Glutamatergic neuron (in vitro differentiated cells): ENCODE data around the gene DNMBP. TPM values are rescaled to one million over a fixed set of nuclear protein-coding genes. Genes with fewer than 3 reads are reported as not detected.
A peak's percentile ranks its signal among the peaks of the same experiment; 100 is the strongest.

Experiments
- DNase-seq: peaks from one replicate; pipeline ENCODE4 v3.0.0; 2022
- H3K27ac Mint-ChIP-seq: one replicate; pipeline ENCODE4 v1.8.0; 2020; ENCODE audit warnings: mild to moderate bottlenecking, mixed read lengths, inconsistent platforms; ENCODE audit not compliant: unreplicated experiment
- H3K27me3 Mint-ChIP-seq: one replicate; pipeline ENCODE4 v1.8.0; 2020; ENCODE audit warnings: mild to moderate bottlenecking, moderate library complexity, mixed read lengths, inconsistent platforms; ENCODE audit not compliant: unreplicated experiment
- H3K36me3 Mint-ChIP-seq: one replicate; pipeline ENCODE4 v1.8.0; 2020; ENCODE audit warnings: mild to moderate bottlenecking, mixed read lengths, inconsistent platforms; ENCODE audit not compliant: unreplicated experiment
- H3K4me1 Mint-ChIP-seq: one replicate; pipeline ENCODE4 v1.8.0; 2020; ENCODE audit warnings: mild to moderate bottlenecking, low read depth, mixed read lengths, inconsistent platforms; ENCODE audit not compliant: unreplicated experiment
- H3K4me3 Mint-ChIP-seq: one replicate; pipeline ENCODE4 v1.8.0; 2020; ENCODE audit warnings: mild to moderate bottlenecking, mixed read lengths, inconsistent platforms; ENCODE audit not compliant: unreplicated experiment
- H3K9me3 Mint-ChIP-seq: one replicate; pipeline ENCODE4 v1.8.0; 2020; ENCODE audit warnings: mild to moderate bottlenecking, moderate library complexity, mixed read lengths, inconsistent platforms; ENCODE audit not compliant: unreplicated experiment
- total RNA-seq: library from RNA; stranded (reverse); fragmentation: NEBNext Ultra II Directional; extraction: Animal tissue kit (Norgen Biotek cat#: 25700); gene quantifications from one replicate; pipeline ENCODE4 v1.2.1, GENCODE V29; 2021; ENCODE audit not compliant: unreplicated experiment
- TF ChIP-seq, protein P1 (sequence below): fragments of 200-600 bp; sonication (generic); IDR thresholded peaks from one replicate; pipeline ENCODE4 v1.5.0; 2021; ENCODE audit not compliant: partially characterized antibody, unreplicated experiment

DNMBP gene
- total RNA-seq, 1 donor from 2014 or later, result 9.5 TPM

DNA sequence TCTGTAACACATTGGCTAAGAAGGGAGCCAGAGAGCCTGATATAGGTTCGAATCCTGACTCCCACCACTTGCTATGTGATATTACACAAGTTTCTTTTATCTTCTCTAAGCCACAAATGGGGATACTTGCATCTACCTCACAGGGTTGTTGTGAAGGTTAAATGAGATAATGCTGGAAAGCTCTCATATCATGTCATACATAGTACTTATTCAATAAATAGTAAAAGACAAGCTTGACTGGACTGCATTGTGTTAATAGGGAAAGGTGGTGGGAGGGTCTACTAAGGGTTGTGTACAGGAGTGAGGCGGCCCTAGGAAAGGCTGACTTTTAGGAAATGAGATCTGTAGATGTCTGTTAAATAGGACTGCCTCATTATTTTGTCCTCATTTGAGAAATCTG, 35.8 kb upstream of the DNMBP start:
- H3K36me3 Mint-ChIP-seq, result no peaks in the 10 kb centered on the region
- no peak overlapping the region for H3K27ac Mint-ChIP-seq
- DNase-seq, result no peak
- TF ChIP-seq, protein P1, sequence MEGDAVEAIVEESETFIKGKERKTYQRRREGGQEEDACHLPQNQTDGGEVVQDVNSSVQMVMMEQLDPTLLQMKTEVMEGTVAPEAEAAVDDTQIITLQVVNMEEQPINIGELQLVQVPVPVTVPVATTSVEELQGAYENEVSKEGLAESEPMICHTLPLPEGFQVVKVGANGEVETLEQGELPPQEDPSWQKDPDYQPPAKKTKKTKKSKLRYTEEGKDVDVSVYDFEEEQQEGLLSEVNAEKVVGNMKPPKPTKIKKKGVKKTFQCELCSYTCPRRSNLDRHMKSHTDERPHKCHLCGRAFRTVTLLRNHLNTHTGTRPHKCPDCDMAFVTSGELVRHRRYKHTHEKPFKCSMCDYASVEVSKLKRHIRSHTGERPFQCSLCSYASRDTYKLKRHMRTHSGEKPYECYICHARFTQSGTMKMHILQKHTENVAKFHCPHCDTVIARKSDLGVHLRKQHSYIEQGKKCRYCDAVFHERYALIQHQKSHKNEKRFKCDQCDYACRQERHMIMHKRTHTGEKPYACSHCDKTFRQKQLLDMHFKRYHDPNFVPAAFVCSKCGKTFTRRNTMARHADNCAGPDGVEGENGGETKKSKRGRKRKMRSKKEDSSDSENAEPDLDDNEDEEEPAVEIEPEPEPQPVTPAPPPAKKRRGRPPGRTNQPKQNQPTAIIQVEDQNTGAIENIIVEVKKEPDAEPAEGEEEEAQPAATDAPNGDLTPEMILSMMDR, result no peak
- H3K9me3 Mint-ChIP-seq, result no peaks in the 10 kb centered on the region
- peaks cover 12% of the 10 kb centered on the region for H3K4me1 Mint-ChIP-seq
- H3K27me3 Mint-ChIP-seq, result no peaks in the 10 kb centered on the region
- no peak overlapping the region for H3K4me3 Mint-ChIP-seq

DNA sequence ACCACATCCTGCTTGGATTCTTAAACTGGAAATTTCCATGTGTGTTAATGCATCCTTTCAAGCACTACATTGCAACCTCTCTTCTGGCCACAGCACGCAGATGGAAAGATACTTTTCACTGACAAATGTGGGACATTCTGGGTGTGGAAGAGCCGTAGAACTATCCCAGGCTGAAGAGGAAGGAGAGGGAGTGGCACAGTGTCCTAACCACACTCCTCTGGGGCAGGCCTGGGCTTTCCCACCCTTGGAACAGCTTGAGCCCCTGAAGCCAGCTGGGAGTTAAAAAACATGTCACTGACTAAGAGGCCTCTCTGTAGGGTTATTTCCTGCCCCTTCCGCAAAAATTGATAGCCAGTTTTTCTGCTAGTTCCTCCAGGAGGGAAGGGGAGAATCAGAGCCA, 34.0 kb upstream of the DNMBP start:
- no peaks in the 10 kb centered on the region for H3K9me3 Mint-ChIP-seq
- H3K4me1 Mint-ChIP-seq, result peaks cover 12% of the 10 kb centered on the region
- H3K27me3 Mint-ChIP-seq, result peaks cover 4% of the 10 kb centered on the region
- H3K36me3 Mint-ChIP-seq, result no peaks in the 10 kb centered on the region
- H3K27ac Mint-ChIP-seq, result peak overlapping the region; percentile 41
- H3K4me3 Mint-ChIP-seq, result no peak overlapping the region
- DNase-seq, result no peak
- TF ChIP-seq, protein P1, result no peak

DNA sequence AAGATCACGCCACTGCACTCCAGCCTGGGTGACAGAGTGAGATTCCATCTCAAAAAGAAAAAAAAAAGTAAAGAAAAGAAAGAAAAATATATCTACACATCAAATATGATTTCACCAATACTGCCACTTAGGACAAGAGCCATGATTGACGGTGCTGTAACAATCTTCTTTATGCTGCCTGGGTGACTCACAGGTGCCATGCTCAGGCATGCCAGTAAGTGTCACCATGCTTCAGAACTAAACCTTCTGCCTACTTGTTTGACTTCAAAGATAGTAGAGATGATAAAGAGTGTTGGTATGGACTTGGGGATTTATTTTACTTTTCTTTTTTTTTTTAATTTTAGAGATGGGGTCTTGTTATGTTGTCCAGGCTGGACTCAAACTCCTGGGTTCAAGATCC, 33.6 kb upstream of the DNMBP start:
- Mint-ChIP-seq H3K27ac (no peak overlapping the region), H3K9me3 (no peaks in the 10 kb centered on the region), H3K36me3 (no peaks in the 10 kb centered on the region), H3K4me1 (peaks cover 12% of the 10 kb centered on the region), H3K4me3 (no peak overlapping the region), H3K27me3 (peaks cover 4% of the 10 kb centered on the region)
- TF ChIP-seq, protein P1, result no peak
- DNase-seq, result no peak

GRCh38 chr10:100041306-100042002, 31.7 kb upstream of the DNMBP start:
- H3K36me3 Mint-ChIP-seq, result no peaks in the 10 kb centered on the region
- H3K9me3 Mint-ChIP-seq, result no peaks in the 10 kb centered on the region
- no peak overlapping the region for H3K4me3 Mint-ChIP-seq
- DNase-seq, result no peak
- no peak overlapping the region for H3K27ac Mint-ChIP-seq
- peaks cover 12% of the 10 kb centered on the region for H3K4me1 Mint-ChIP-seq
- peaks cover 4% of the 10 kb centered on the region for H3K27me3 Mint-ChIP-seq
- TF ChIP-seq, protein P1, result no peak

GRCh38 chr10:100038561-100039071, 28.9 kb upstream of the DNMBP start:
- TF ChIP-seq, protein P1, result no peak
- Mint-ChIP-seq H3K27me3 (peaks cover 4% of the 10 kb centered on the region), H3K27ac (no peak overlapping the region), H3K36me3 (no peaks in the 10 kb centered on the region), H3K4me1 (peaks cover 3% of the 10 kb centered on the region), H3K4me3 (no peak overlapping the region), H3K9me3 (no peaks in the 10 kb centered on the region)
- DNase-seq, result no peak
